Transverse colon (tissue), 4 donors: Measurements from ENCODE around the gene SGSH. TPM values are rescaled to one million over a fixed set of nuclear protein-coding genes. Genes with fewer than 3 reads are reported as not detected.

Source experiments
- DNase-seq: peaks from one replicate; pipeline ENCODE4 v3.0.0-alpha.2; 2019
- H3K27ac ChIP-seq, 4 donors: fragments of 200-600 bp; sonication (generic); 2 replicates each; pipeline ENCODE4 v1.5.1; 2016 to 2018; ENCODE audit warnings: inconsistent platforms in 4 of 4
- H3K27me3 ChIP-seq: fragments of 200-600 bp; sonication (generic); 2 replicates; pipeline ENCODE4 v1.5.1; 2017; ENCODE audit warnings: inconsistent platforms
- H3K36me3 ChIP-seq, 4 donors: fragments of 200-600 bp; sonication (generic); 2 replicates each; pipeline ENCODE4 v1.5.1; 2017 to 2019; ENCODE audit warnings: inconsistent platforms in 4 of 4
- H3K4me1 ChIP-seq, 4 donors: fragments of 200-600 bp; sonication (generic); 2 replicates each; pipeline ENCODE4 v1.5.1; 2017 to 2020; ENCODE audit warnings: inconsistent platforms in 4 of 4
- H3K4me3 ChIP-seq, 4 donors: fragments of 200-600 bp; sonication (generic); 1 replicate in 1 of 4; 2 replicates in 3 of 4; pipeline versions ENCODE4 v1.5.1 to v1.6.1; 2017 to 2019; ENCODE audit warnings: inconsistent platforms in 4 of 4
- H3K9me3 ChIP-seq, 2 donors: fragments of 200-600 bp; sonication (generic); 2 replicates each; pipeline ENCODE4 v1.5.1; 2017 to 2019; ENCODE audit warnings: inconsistent platforms in 2 of 2
- EP300 ChIP-seq: sonication (generic); formaldehyde crosslinking; IDR thresholded peaks from one replicate; pipeline ENCODE4 v1.6.1; 2017; ENCODE audit warnings: antibody characterized with exemption, low read depth
- POLR2A ChIP-seq: fragments of 450-650 bp; IDR thresholded peaks from one replicate; pipeline ENCODE4 v1.6.1; 2016; ENCODE audit warnings: antibody characterized with exemption, mild to moderate bottlenecking, moderate library complexity
- POLR2AphosphoS5 ChIP-seq, 3 donors: sonication (generic); formaldehyde crosslinking; IDR thresholded peaks; one replicate each; pipeline ENCODE4 v1.6.1; 2016; ENCODE audit warnings: antibody characterized with exemption in 3 of 3
- WGBS, 2 donors: methylation state at CpG; one replicate each; pipeline ENCODE4 v1.1.5; 2018; ENCODE audit warnings: low coverage in 1 of 2; 5-methylcytosine and 5-hydroxymethylcytosine counted together
- in situ Hi-C, 4 donors: fragments of 200-750 bp; cut with MboI; loops; one replicate each; pipeline versions ENCODE4 v1.15.0 to v1.15.1; 2017; ENCODE audit warnings: low sequenced_read_pairs in 3 of 4, low pct_ligation_motif_present in 1 of 4, low pct_unique_long_range_greater_than_20kb in 1 of 4
- intact Hi-C: fragments of 100-400 bp; cut with DNase I; formaldehyde crosslinking; loops from one replicate; pipeline ENCODE4 v1.15.1; 2023; ENCODE audit warnings: low total_unique reads
- total RNA-seq, 4 donors: library from RNA; depleted of rRNA; stranded (reverse); fragments of >200 nt; gene quantifications; one replicate each; pipeline ENCODE4 v1.1.0, GENCODE V29; 2016
- TF ChIP-seq, protein P1 (sequence below), 5 experiments: fragments of 200-600 bp in 3 of 5; fragments of 450-650 bp in 2 of 5; sonication (generic) in 3 of 5; IDR thresholded peaks; 1 replicate in 2 of 5; 2 replicates in 3 of 5; pipeline ENCODE4 v1.5.1; 2016 to 2017; ENCODE audit warnings: antibody characterized with exemption in 5 of 5, inconsistent platforms in 3 of 5, mild to moderate bottlenecking in 2 of 5, moderate library complexity in 1 of 5

SGSH gene
- total RNA-seq, 4 donors from 2014 or later: 26.2 to 66.2 (median 39.9) TPM

DNA sequence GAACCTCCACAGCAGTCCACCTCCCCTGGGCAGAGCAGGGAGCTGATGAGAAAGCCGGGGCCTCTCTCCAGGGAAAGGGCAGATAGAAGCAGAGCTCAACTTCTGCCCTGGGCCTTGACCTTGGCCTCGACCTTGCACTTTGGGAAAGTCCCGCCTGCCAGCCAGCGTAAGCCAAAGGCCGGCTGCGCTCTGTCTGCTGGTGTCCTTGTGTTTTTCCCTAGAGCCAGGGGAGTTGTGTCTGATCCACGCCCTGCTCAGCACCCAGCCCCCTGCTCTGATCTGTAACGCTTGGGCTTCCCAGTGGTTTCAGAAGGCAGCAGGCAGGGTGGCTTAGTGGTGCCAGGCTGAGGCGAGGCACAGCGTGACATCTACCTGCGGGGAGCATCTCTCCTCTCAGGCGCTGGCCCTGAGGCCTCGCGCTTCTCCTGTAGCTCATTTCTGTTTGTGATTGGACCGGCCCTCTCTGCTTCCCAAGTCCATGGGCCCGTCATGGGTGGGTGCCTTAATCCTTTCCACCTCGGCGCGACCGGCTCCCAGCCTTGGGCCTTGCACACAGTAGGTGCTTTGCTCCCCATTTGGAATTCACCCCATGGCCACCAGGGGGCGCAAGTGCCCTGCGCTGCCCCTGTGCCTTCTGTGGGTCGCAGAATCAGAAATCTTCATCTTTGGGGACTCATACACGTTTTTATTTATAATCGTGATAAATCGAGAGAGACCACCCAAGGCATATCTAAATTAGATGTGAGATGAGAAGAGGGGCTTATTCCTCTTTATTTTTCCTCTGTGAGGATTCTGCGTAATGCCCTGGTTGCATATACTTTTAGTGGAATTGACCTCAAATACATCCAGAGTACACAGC lies 24.2 kb downstream of the SGSH start:
- in situ Hi-C loops: no loop called here
- H3K4me3 ChIP-seq: no peak overlapping the region
- WGBS, 2 donors: 50 to 72% methylated on average over 3 to 27 of the region's 27 CpGs
- DNase-seq: no peak
- no peak overlapping the region for H3K27ac ChIP-seq
- H3K9me3 ChIP-seq: no peaks in the 10 kb centered on the region
- peaks cover 10% of the 10 kb centered on the region for H3K27me3 ChIP-seq
- no peaks in the 10 kb centered on the region for H3K4me1 ChIP-seq
- TF ChIP-seq POLR2A (no peak), POLR2AphosphoS5 (IDR thresholded peaks at IDR 0.05) (no peak), EP300 (no peak)
- TF ChIP-seq, protein P1, sequence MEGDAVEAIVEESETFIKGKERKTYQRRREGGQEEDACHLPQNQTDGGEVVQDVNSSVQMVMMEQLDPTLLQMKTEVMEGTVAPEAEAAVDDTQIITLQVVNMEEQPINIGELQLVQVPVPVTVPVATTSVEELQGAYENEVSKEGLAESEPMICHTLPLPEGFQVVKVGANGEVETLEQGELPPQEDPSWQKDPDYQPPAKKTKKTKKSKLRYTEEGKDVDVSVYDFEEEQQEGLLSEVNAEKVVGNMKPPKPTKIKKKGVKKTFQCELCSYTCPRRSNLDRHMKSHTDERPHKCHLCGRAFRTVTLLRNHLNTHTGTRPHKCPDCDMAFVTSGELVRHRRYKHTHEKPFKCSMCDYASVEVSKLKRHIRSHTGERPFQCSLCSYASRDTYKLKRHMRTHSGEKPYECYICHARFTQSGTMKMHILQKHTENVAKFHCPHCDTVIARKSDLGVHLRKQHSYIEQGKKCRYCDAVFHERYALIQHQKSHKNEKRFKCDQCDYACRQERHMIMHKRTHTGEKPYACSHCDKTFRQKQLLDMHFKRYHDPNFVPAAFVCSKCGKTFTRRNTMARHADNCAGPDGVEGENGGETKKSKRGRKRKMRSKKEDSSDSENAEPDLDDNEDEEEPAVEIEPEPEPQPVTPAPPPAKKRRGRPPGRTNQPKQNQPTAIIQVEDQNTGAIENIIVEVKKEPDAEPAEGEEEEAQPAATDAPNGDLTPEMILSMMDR (IDR thresholded peaks at IDR 0.05): peak; percentile 79 to 85 (median 82)
- no peaks in the 10 kb centered on the region for H3K36me3 ChIP-seq
- intact Hi-C loops: no loop called here

DNA sequence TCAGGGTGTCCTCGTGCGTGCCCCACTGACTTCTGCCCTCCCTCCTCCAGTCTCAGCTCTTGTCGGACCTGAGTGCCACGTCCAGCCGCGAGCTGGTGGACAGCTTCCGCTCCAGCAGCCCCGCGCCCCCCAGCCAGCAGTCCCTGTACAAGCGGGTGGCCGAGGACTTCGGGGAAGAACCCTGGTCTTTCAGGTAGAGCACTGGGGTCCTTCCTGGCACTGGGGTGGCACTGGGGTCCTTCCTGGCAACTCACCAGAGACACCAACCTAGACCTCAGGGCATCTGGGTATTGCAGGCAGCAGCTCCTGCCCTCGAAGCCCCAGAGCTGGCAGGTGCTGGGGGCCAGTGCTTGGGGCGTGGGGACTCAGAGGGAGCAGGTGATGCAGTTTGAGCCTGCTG lies 25.0 kb downstream of the SGSH start:
- in situ Hi-C loops (no loop called here), intact Hi-C loops (no loop called here)
- WGBS, 2 donors: 89% methylated on average over 14 of the region's 14 CpGs; no CpG with 5 or more reads in 1 of the 2 donors
- TF ChIP-seq POLR2AphosphoS5 (IDR thresholded peaks at IDR 0.05) (no peak), EP300 (no peak)
- no peaks in the 10 kb centered on the region for H3K36me3 ChIP-seq
- H3K27me3 ChIP-seq: peaks cover 10% of the 10 kb centered on the region
- no peak overlapping the region for H3K27ac ChIP-seq
- no peaks in the 10 kb centered on the region for H3K4me1 ChIP-seq
- no peak overlapping the region for H3K4me3 ChIP-seq
- no peak for DNase-seq
- H3K9me3 ChIP-seq: no peaks in the 10 kb centered on the region

DNA sequence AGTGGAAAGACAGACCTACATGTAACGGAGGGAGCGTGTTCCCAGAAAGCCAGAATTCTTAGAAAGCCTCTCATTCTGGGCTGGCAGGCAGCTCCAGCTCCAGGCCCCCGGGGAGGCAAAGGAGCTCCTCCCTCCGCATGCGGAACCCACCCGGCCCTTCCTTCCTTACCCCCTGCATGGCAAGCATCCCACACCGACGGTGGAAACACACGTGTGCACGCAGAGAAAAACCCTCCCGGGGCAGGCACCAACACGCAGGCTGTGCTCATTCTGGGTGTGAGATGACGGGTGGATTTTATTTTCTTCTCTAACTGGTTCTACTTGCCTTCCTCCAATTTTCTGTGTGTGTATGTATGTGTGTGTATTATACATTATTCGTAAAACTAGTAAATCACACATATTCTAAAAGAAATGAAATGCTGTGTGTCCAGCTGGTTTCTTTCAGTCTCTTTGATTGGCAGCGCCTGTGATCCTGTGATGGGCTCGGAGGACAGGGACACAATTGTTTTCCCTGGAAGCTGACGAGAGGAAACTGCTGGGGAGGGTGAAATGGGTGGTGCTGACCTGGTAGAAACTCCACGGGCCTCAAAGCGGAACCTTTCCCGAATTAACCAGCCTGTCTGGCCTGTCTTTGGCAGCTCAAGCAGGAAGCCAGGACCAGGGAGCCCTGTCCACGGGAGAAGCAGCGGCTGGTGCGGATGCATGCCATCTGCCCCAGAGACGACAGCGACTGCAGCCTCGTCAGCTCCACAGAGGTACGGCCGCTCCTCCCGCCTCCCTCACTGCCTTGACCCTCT lies 28.1 kb downstream of the SGSH start:
- no peak for DNase-seq
- no peak for TF ChIP-seq POLR2AphosphoS5 (IDR thresholded peaks at IDR 0.05)
- TF ChIP-seq, protein P1 (IDR thresholded peaks at IDR 0.05): no peak
- TF ChIP-seq POLR2A: no peak
- no peak for TF ChIP-seq EP300
- in situ Hi-C loops (no loop called here), intact Hi-C loops (no loop called here)
- Histone ChIP-seq H3K4me1 (peaks cover 0 to 9% (median 8%) of the 10 kb centered on the region in 4 donors), H3K27ac (no peak overlapping the region), H3K4me3 (no peak overlapping the region), H3K36me3 (no peaks in the 10 kb centered on the region), H3K9me3 (no peaks in the 10 kb centered on the region), H3K27me3 (peaks cover 10% of the 10 kb centered on the region)
- 46 to 62% methylated on average over 3 to 29 of the region's 29 CpGs for WGBS, 2 donors

DNA sequence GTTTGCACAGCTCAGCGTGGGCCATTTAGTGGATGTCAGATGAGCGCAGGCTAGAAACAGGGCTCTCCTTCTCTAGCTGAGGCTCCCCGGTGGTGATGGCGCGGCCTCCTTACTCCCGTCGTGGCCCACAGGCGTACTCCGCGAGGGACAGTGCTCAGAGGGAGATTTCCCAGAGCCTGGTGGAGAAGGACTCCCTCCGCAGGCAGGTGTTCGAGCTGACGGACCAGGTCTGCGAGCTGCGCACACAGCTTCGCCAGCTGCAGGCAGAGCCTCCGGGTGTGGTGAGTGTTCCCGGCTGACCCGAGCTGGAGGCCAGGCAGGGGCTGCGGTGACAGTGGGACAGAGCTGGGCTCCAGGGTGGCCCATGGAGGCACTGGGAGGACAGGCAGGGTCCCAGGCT lies 28.9 kb downstream of the SGSH start:
- H3K27me3 ChIP-seq: peaks cover 10% of the 10 kb centered on the region
- 87% methylated on average over 20 of the region's 20 CpGs; no CpG with 5 or more reads in 1 of the 2 donors for WGBS, 2 donors
- H3K9me3 ChIP-seq: no peaks in the 10 kb centered on the region
- no peak overlapping the region for H3K27ac ChIP-seq
- intact Hi-C loops: no loop called here
- in situ Hi-C loops: no loop called here
- H3K4me3 ChIP-seq: no peak overlapping the region
- TF ChIP-seq POLR2A: no peak
- TF ChIP-seq, protein P1 (IDR thresholded peaks at IDR 0.05): no peak
- no peak for TF ChIP-seq EP300
- no peak for TF ChIP-seq POLR2AphosphoS5 (IDR thresholded peaks at IDR 0.05)
- no peaks in the 10 kb centered on the region for H3K36me3 ChIP-seq
- no peak for DNase-seq
- H3K4me1 ChIP-seq: peaks cover 0 to 9% (median 8%) of the 10 kb centered on the region in 4 donors
